Measurements from ENCODE around the gene TSSK3. TPM values are rescaled to one million over a fixed set of nuclear protein-coding genes. Genes with fewer than 3 reads are reported as not detected.

TSSK3 gene
- total and polyA plus RNA-seq, 9 of the 15 experiments (the other 6 are each of a cell fraction or from before 2014, with no cell fraction given) = 0.27 to 2.8 (median 1.9) TPM

- Histone ChIP-seq H3K36me3 (ENCODE audit: control insufficient read depth, insufficient read depth, low read length) (peaks cover 56% of the 10 kb centered on the region), H3K4me1 (replicated peaks in 1 of 2; ENCODE audit: control insufficient read depth in 2 of 2, insufficient read depth in 2 of 2, low read length in 2 of 2) (peaks cover 22 to 43% of the 10 kb centered on the region in 2 experiments), H3K4me3 (peak overlapping the region; percentile 89), H3K9ac (ENCODE audit: insufficient read depth in 1 of 2, low read depth in 2 of 2, low read length in 2 of 2) (peak overlapping the region; percentile 81 to 97), H3K79me2 (ENCODE audit: control insufficient read depth, insufficient read depth, low read length) (peaks cover 27% of the 10 kb centered on the region), H4K20me1 (replicated peaks; ENCODE audit: control insufficient read depth, insufficient read depth, low read length) (peaks cover 17% of the 10 kb centered on the region; the same call in 1 of the 2 replicates), H3K4me2 (ENCODE audit: insufficient read depth, low read length) (peak overlapping the region; percentile 85), H3K27ac (ENCODE audit: extremely low read depth, low read depth, low read length) (peak overlapping the region; percentile 88), H3K27me3 (ENCODE audit: control insufficient read depth in 2 of 2, insufficient read depth in 2 of 2, low read length in 2 of 2) (no peaks in the 10 kb centered on the region), H3K9me3 (replicated peaks; ENCODE audit: control insufficient read depth, insufficient read depth, low read depth, low read length) (no peaks in the 10 kb centered on the region), H3K9me1 (ENCODE audit: control insufficient read depth, insufficient read depth, low read length) (peaks cover 6% of the 10 kb centered on the region), H2AFZ (ENCODE audit: low read depth, low read length) (no peak overlapping the region)
- 48% methylated on average over 8 of the region's 9 CpGs for WGBS (ENCODE audit: insufficient coverage, low coverage, missing lambda C conversion rate)
- DNase-seq (ENCODE audit: extremely low read depth in 1 of 4, low spot score in 3 of 4) (peak in 1 of 4 experiments; percentile 35), FAIRE-seq (peak; percentile 56), ATAC-seq (peak; percentile 15)
- ChIA-PET POLR2A (interaction anchor here (0.6 to 5.9 kb wide), 13 partner anchors 11 to 205 kb away, joined by 3 to 75 read pairs (median 4); partner anchors contain the start of genes BSDC1, IQCC and TXLNA), CTCF (ENCODE audit: low intra/inter-chr PET ratio) (interaction anchor here (0.7 kb wide), 1 partner anchor 82 kb away, joined by 3 read pairs; no protein-coding TSS in a partner anchor)
- intact Hi-C loops (cut with micrococcal nuclease) = no loop called here
- BruUV-seq (replicated peaks) = no TSS peak
- in situ Hi-C loops (cut with MboI) = no loop called here
- TF ChIP-seq ZFP30 (CRISPR knock-in tag; IDR thresholded peaks at IDR 0.05; ENCODE audit: borderline replicate concordance) = no peak
- TF ChIP-seq NR2C2 (CRISPR knock-in tag; IDR thresholded peaks at IDR 0.05) = peak; percentile 30; the same call in 1 of the 2 replicates
- TF ChIP-seq NR2C2 (tag; IDR thresholded peaks at IDR 0.05) = no peak
- TF ChIP-seq CREBBP (IDR thresholded peaks at IDR 0.05; ENCODE audit: low read depth, low read length) = no peak
- TF ChIP-seq MCM3 (IDR thresholded peaks at IDR 0.05) = no peak
- TF ChIP-seq FOXM1 (IDR thresholded peaks at IDR 0.05; ENCODE audit: low read depth) = no peak
- TF ChIP-seq FOXM1 (CRISPR knock-in tag; IDR thresholded peaks at IDR 0.05; ENCODE audit: low read depth) = no peak
- TF ChIP-seq RBM22 (IDR thresholded peaks at IDR 0.05; ENCODE audit: low read depth, low read length, poor library complexity, severe bottlenecking) = no peak
- TF ChIP-seq ZFP91 (CRISPR knock-in tag; IDR thresholded peaks at IDR 0.05) = peak; percentile 32; the same call in 1 of the 2 replicates
- 0 out of 2 replicates have a peak, but pooled peaks have one; percentile 14 for TF ChIP-seq ILF3 (IDR thresholded peaks at IDR 0.05; ENCODE audit: borderline replicate concordance)
- TF ChIP-seq RNF2 (IDR thresholded peaks at IDR 0.05) = no peak
- TF ChIP-seq TCF7L2 (IDR thresholded peaks at IDR 0.05; ENCODE audit: low read depth, low read length) = no peak
- no peak for TF ChIP-seq RBM39 (optimal IDR thresholded peaks at IDR 0.05; ENCODE audit: low read depth, low read length)
- peak; percentile 50 for TF ChIP-seq POLR2B (IDR thresholded peaks at IDR 0.05; ENCODE audit: low read depth, partially characterized antibody)
- TF ChIP-seq POLR2A (conservative IDR thresholded peaks at IDR 0.05) = peak; percentile 72
- peak; percentile 50; the same call in 1 of the 2 replicates for TF ChIP-seq POLR2AphosphoS2 (IDR thresholded peaks at IDR 0.05; ENCODE audit: low read length)
- 0 out of 2 replicates have a peak, but pooled peaks have one; percentile 4 for TF ChIP-seq MYNN (IDR thresholded peaks at IDR 0.05)
- TF ChIP-seq MYNN (CRISPR knock-in tag; IDR thresholded peaks at IDR 0.05) = no peak
- TF ChIP-seq POLR2AphosphoS5 (IDR thresholded peaks at IDR 0.05; ENCODE audit: control insufficient read depth, insufficient read depth, low read depth, low read length) = peak; percentile 66; the same call in 1 of the 2 replicates
- TF ChIP-seq ZMIZ1 (IDR thresholded peaks at IDR 0.05; ENCODE audit: low read depth in 2 of 2, low read length in 2 of 2) = no peak
Observed at GRCh38 chr1:32334274-32334861, 28.0 kb upstream of the TSSK3 start.
